ENCODE results near the gene MPV17L2.
A peak's percentile ranks its signal among the peaks of the same experiment; 100 is the strongest.
"Not testable (repeated sequence)": the region's sequence is repeated elsewhere in the genome, so short reads cannot be mapped to it uniquely, and the experiment has no call there.

The MPV17L2 gene

DNA sequence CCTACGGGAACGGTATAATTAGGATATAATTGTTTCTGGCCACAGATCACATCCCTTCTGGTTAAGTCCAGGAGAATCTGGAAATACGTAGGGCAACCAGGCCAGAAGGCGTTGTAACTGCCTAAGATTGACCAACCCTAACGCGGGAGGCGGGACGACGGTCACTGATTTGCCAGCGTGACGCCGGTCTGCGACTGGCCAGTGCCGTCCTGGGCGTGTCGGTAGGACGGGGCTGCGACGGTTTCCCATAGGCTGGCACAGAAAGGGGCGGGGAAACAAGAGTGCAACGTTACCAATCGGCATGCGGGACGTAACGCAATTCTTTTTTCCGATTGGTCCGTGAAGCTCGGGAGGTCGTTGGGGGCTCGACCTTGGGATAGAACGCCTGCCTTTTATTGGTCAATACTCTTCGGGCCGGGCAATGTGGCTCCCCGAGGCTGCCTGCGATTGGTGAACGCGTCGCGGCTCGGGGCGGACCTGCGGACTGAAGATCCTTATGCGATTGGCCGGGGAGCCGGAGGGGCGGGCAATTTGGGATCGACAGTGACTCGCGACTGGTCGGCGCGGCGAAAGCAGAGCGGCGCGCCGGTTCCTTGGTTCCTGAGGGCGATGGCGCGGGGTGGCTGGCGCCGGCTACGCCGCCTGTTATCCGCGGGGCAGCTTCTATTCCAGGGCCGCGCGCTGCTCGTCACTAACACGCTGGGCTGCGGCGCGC lies at the start of gene MPV17L2:
Gene MPV17L2, plus strand, starts transcription at position 546 of the 715 bp plus-strand sequence. Its CDS starts 64 bp downstream, at position 610.
- peak; percentile 100 for DNase-seq

DNA sequence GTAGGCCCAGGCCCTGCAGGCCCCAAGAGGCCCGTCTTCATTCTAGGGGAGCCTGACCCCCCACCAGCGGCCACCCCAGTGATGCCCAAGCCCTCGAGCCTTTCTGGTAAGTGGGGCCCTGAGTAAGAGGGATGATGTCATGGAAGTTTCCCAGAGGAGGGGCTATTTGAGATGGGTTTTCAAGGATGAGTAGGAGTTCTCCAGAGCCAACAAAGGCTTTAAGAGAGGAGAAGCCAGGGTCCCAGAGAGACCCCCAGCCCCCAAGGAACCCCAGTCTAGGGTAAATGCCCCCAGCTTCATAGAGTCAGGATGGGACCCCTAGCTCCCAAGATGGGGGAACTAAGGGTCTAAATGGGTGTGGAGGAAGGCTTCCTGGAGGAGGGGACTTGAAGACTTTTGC lies 49.1 kb upstream of the MPV17L2 start:
- DNase-seq: no peak

GRCh38 chr19:18144361-18144760 lies 48.7 kb upstream of the MPV17L2 start:
- no peak for DNase-seq

DNA sequence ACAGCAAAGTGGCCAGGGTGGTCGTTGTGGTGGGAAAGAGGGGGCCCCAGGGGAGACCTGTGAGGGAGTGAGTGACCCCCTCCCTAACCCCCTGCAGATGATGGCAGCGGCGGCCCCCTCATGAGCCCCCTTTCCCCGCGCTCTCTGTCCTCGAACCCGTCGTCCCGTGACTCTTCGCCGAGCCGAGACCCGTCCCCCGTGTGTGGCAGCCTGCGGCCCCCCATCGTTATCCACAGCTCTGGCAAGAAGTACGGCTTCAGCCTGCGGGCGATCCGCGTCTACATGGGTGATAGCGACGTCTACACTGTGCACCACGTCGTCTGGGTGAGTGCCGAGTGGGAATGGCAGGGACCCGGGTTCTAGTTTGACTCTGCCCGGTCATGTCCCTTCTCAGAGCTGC lies 48.1 kb upstream of the MPV17L2 start:
- DNase-seq: no peak

DNA sequence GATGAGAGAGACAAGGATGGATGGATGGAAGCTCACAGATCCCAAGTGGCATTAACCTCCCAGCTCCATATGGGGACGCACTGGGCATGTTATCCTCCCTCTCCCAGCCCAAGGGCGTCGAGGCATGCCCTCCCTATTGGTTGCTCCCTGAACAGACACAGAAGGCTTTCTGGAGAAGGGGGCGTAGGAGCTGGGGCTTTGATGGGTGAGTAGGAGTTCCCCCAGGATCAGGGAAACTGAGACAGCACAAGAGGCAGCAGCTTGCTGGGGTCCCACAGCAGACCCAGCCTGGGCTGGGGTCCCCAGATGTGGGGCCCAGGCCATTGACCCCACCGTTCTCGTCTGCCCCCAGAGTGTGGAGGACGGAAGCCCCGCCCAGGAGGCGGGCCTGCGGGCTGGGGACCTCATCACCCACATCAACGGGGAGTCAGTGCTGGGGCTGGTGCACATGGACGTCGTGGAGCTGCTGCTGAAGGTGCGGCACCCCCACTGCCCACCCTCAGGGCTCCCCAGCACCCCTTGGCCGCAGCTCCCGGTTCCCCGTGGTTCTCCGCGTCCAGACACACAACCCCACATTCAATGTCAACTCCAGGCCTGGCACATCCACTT lies 47.5 kb upstream of the MPV17L2 start:
- DNase-seq: no peak

DNA sequence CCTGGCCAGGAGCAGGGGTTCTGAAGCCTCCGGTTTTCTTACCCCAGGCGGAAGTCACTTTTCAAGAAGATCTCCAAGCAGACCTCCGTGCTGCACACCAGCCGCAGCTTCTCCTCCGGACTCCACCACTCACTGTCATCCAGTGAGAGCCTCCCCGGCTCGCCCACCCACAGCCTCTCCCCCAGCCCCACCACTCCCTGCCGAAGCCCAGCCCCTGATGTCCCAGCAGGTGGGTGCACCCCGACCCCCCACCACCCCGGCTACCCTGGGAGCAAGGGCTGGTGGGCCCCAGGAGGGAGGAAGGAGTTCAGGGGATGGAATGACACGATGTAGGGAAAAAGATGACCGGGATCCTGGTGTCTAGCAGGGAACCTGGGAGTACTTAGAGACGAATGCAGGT lies 45.6 kb upstream of the MPV17L2 start:
- DNase-seq: no peak

- no peak for DNase-seq
Observed at GRCh38 chr19:18149596-18149975, 43.4 kb upstream of the MPV17L2 start.

DNA sequence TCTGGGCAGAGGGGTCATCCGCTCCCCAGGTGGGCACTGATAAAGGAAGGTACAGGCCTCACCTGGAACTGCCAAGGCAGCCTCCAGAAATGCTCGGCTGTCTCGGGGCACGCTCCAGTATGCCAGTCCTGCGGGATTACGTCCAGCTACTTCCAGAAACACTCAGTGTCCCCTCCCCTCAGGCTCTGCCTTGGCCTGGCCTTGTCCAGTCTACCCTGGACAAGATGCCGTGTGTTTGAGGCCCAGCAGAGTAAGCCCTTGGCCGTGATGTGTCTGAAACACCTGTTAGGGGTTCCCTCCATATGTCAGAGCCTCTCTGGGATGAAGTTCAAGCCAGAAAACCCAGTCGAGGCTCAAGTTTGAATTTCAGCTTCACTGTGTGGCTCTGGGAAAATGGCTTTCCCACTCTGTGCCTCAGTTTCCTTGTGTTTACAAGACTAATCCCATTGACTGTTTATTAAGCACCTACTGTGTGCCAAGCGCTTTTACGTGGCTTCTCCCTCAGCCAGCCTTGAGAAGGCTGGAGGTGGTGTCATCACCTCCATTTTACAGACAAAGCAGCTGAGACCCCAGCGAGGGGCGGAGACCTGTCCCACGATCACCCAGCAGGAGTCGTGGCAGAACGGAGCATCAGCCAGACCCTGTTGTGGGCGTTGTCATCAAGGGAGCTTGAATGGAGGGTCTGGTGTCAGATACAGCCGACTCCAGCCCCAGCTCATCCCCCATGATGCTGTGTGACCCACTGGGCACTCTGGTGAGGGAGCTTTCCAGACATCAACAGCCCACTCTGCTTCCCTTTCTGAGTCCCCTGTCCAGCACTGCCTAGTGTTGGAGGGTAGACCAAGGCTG lies 42.0 kb upstream of the MPV17L2 start:
- DNase-seq: no peak

GRCh38 chr19:18152442-18152816 lies 40.6 kb upstream of the MPV17L2 start:
- DNase-seq: peak; percentile 98

DNA sequence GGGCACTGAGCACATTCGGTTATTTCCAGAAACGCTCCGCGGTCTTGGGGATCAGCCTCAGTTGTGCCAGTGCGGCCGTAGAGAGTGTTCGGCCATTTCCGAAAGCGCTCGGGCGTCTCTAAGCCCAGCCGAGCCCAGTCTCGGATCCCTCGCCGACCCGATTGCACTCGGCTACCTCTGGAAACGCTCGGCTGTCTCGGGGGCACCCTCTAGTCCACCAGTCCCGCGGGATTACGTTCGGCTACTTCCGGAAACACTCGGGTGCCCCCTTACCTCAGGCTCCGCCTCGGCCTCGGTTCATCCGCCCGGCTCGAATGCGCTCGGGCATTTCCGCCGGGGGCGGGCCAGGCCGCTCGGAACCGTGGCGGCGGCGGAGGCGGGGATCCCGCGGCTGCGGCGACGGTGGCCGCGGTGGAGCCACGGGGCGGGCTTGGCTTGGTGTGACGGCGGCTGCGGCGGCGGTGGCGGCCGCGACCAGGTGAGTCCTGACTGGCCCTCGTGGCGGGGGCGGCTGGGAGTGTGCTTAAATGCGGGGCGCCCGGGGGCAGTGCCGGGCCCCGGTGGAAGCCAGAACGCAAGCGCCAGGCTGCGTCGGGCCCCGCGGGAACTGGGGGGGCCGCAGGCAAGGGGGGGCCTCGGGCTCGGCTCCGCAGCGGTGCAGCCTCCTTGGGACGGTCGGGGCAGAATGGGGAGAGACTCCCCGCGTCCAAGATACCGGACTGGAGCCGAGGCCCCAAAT lies 40.0 kb upstream of the MPV17L2 start, which contains the start of gene PIK3R2:
Gene PIK3R2, plus strand, starts transcription at position 347 of the 739 bp plus-strand sequence. CDS start 2,717 bp downstream, outside the sequence.
- peak; percentile 99 for DNase-seq

GRCh38 chr19:18153556-18154134 lies 39.4 kb upstream of the MPV17L2 start:
- no peak for DNase-seq

DNA sequence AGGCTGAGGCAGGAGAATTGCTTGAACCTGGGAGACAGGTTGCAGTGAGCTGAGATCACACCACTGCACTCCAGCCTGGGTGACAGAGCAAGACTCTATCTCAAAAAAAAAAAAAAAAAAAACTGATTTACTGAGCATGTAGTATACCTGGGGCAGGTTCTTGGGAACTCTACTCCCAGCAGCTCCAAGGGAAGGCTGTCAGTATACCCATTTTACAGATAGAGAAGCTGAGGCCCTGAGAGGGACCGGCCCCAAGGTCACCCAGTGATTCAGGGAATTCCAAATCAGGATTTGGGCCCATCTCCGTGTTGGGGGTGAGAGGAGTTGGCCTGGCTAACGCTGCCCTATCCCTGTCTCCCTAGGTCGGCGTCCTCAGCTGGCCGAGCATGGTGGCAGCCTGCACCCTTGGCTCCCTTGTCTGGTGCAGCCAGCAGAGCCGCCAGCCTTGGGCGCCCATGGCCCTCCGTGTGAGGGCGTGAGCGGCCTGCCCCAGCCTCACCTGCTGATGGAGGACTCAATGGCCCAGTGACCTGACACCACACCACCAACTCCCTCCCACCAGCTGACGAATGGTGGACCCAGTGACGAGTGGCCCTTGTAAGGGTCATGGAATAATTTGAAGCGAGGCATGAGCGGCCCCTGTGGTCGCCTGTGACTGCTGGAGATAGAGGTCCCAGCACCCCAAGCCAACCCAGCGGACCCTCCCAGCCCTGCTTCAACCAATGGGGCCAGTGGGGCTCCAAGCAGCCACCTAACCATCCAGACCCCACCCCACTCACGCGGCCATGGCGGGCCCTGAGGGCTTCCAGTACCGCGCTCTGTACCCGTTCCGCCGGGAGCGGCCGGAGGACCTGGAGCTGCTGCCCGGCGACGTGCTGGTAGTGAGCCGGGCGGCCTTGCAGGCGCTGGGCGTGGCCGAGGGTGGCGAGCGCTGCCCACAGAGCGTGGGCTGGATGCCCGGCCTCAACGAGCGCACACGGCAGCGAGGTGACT lies 37.6 kb upstream of the MPV17L2 start:
- no peak for DNase-seq

DNA sequence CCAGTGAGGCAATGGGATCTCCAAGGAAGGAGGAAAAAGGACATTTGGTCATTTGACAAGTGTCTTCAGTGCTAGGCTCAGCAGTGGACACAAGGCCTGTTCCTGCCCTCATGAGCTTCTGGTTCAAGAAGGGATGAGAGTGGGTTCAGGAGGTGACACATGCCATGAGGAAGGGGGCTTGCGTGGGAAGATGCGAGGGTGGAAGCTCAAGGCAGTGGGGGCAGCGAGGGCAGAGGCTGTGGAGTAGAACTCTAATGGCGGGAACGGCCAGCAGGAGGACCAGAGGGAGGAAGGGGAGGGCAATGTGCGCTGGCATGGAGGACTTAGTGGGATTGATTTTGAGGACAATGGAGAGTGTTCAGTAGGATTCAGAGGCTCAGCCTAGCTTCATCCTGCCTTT lies 36.8 kb upstream of the MPV17L2 start:
- no peak for DNase-seq

DNA sequence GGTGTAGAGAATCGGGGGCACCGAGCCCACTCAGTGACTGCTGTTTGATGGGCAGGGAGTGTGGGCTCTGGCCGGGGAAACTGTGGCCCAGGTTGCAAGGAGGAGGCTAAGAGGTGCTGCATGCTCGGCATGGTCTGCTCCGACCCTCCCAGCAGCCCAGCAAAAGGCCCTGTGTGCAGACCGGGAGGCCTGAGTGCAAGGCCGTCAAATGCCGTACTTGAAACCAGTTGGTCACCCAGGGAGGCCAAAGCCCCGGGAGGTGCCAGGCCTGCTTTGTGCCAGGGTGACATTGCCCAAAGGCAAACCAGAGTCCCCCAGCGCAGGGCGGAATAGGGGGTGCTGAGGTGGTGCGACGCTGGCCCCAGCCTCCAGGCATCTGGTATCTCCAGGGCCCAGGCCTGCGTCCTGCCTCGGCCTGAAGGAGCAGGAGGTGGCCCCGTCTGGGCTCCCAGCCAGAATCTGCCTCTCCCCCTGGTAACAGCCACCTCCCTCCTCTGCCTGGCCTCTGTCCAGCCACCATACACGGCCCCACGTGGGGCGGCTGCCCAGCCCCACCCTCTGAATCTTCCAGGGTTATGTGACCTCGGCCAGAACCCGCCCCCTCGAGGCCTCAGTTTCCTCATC lies 36.1 kb upstream of the MPV17L2 start:
- peak; percentile 95 for DNase-seq

- peak; percentile 94 for DNase-seq
Observed at GRCh38 chr19:18157465-18158063, 35.5 kb upstream of the MPV17L2 start.

- DNase-seq: no peak
Observed at GRCh38 chr19:18158467-18158866, 34.6 kb upstream of the MPV17L2 start.

- not testable (repeated sequence) for DNase-seq
Observed at GRCh38 chr19:18159059-18159616, 33.9 kb upstream of the MPV17L2 start.

DNA sequence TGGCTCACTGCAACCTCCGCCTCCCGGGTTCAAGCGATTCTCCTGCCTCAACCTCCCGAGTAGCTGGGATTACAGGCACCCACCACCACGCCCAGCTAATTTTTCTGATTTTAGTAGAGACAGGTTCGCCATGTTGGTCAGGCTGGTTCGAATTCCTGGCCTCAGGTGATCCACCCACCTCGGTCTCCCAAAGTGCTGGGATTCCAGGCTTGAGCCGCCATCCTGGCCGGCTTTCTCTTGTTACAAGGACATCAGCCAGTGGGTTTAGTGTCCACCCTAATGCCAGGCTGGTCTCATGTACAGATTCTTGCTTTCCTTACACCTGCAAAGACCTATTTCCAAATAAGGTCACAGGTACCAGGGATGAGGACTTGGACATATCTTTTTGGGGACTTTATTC lies 33.2 kb upstream of the MPV17L2 start:
- DNase-seq: no peak

- DNase-seq: no peak
Observed at GRCh38 chr19:18160493-18160970, 32.5 kb upstream of the MPV17L2 start.

All from COR-L47 (cell line).